ENCODE measurements around the gene CPZ.
A peak's percentile ranks its signal among the peaks of the same experiment; 100 is the strongest.

The CPZ gene

DNA sequence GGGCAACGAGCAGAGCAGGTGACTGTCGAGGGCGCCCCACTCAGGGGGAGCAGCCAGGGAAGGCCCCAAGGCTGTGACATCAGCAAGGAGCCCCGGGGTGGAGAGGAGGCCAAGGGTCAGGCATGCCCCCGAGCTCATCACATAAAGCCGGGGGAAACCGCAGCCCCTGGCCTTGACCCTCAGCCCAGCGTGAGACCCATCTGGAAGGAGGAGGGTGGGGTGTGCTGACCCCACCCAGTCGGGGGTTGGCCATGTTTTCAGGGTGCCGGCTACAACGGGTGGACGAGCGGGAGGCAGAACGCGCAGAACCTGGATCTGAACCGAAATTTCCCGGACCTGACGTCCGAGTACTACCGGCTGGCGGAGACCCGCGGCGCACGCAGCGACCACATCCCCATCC, 13.9 kb downstream of the CPZ start:
- TF ChIP-seq EZH2phosphoT487 (IDR thresholded peaks at IDR 0.05; ENCODE audit: low read length): no peak
- no peak for TF ChIP-seq EZH2 (optimal IDR thresholded peaks at IDR 0.05; ENCODE audit: low read depth, low read length)
- TF ChIP-seq, protein P1, sequence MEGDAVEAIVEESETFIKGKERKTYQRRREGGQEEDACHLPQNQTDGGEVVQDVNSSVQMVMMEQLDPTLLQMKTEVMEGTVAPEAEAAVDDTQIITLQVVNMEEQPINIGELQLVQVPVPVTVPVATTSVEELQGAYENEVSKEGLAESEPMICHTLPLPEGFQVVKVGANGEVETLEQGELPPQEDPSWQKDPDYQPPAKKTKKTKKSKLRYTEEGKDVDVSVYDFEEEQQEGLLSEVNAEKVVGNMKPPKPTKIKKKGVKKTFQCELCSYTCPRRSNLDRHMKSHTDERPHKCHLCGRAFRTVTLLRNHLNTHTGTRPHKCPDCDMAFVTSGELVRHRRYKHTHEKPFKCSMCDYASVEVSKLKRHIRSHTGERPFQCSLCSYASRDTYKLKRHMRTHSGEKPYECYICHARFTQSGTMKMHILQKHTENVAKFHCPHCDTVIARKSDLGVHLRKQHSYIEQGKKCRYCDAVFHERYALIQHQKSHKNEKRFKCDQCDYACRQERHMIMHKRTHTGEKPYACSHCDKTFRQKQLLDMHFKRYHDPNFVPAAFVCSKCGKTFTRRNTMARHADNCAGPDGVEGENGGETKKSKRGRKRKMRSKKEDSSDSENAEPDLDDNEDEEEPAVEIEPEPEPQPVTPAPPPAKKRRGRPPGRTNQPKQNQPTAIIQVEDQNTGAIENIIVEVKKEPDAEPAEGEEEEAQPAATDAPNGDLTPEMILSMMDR (IDR thresholded peaks at IDR 0.05; ENCODE audit: low read length): no peak
- Histone ChIP-seq H3F3A (ENCODE audit: insufficient read depth, low read length) (no peaks in the 10 kb centered on the region), H3K4me1 (ENCODE audit: low read length) (no peaks in the 10 kb centered on the region), H3K27me3 (replicated peaks; ENCODE audit: insufficient read depth, low read length) (peaks cover 92% of the 10 kb centered on the region), H3K9me2 (replicated peaks; ENCODE audit: insufficient read depth, low read length) (no peaks in the 10 kb centered on the region), H3K9me3 (replicated peaks; ENCODE audit: insufficient read depth, low read length) (no peaks in the 10 kb centered on the region), H3K4me2 (ENCODE audit: low read depth, low read length) (no peak overlapping the region), H3K36me3 (replicated peaks; ENCODE audit: insufficient read depth, low read length) (no peaks in the 10 kb centered on the region), H3K9ac (ENCODE audit: low read length) (no peak overlapping the region), H4K20me1 (ENCODE audit: insufficient read depth, low read length) (no peaks in the 10 kb centered on the region), H3K4me3 (ENCODE audit: low read length) (no peak overlapping the region), H3K27ac (ENCODE audit: low read length) (no peak overlapping the region), H3K79me2 (ENCODE audit: low read length) (no peaks in the 10 kb centered on the region), H2AFZ (ENCODE audit: low read length) (no peak overlapping the region)
- DNase-seq: no peak

DNA sequence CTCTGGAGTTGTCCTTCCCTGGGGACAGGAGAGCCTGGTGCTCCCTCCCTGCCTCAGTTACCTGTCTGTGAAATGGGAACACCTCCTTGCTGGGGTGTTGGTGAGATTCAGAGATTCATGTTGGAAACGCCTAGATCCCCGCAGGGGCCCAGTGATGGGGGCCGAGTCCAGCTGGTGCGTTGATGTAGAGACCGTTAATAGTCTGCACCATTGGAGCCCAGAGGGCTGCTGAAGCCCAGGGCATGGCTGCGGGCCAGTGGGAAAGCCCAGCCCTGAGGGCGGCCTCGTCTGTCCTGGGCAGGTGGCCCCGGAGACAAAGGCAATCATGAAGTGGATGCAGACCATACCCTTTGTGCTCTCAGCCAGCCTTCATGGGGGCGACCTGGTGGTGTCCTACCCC, 14.4 kb downstream of the CPZ start:
- H3K27ac ChIP-seq (ENCODE audit: low read length): no peak overlapping the region
- no peak for DNase-seq
- no peak overlapping the region for H3K9ac ChIP-seq (ENCODE audit: low read length)
- no peaks in the 10 kb centered on the region for H3K9me2 ChIP-seq (replicated peaks; ENCODE audit: insufficient read depth, low read length)
- no peaks in the 10 kb centered on the region for H3F3A ChIP-seq (ENCODE audit: insufficient read depth, low read length)
- no peak overlapping the region for H3K4me2 ChIP-seq (ENCODE audit: low read depth, low read length)
- no peak overlapping the region for H3K4me3 ChIP-seq (ENCODE audit: low read length)
- peaks cover 91% of the 10 kb centered on the region for H3K27me3 ChIP-seq (replicated peaks; ENCODE audit: insufficient read depth, low read length)
- TF ChIP-seq EZH2phosphoT487 (IDR thresholded peaks at IDR 0.05; ENCODE audit: low read length): no peak
- no peaks in the 10 kb centered on the region for H3K36me3 ChIP-seq (replicated peaks; ENCODE audit: insufficient read depth, low read length)
- H3K79me2 ChIP-seq (ENCODE audit: low read length): no peaks in the 10 kb centered on the region
- H2AFZ ChIP-seq (ENCODE audit: low read length): no peak overlapping the region
- H3K9me3 ChIP-seq (replicated peaks; ENCODE audit: insufficient read depth, low read length): no peaks in the 10 kb centered on the region
- no peaks in the 10 kb centered on the region for H4K20me1 ChIP-seq (ENCODE audit: insufficient read depth, low read length)
- no peaks in the 10 kb centered on the region for H3K4me1 ChIP-seq (ENCODE audit: low read length)

DNA sequence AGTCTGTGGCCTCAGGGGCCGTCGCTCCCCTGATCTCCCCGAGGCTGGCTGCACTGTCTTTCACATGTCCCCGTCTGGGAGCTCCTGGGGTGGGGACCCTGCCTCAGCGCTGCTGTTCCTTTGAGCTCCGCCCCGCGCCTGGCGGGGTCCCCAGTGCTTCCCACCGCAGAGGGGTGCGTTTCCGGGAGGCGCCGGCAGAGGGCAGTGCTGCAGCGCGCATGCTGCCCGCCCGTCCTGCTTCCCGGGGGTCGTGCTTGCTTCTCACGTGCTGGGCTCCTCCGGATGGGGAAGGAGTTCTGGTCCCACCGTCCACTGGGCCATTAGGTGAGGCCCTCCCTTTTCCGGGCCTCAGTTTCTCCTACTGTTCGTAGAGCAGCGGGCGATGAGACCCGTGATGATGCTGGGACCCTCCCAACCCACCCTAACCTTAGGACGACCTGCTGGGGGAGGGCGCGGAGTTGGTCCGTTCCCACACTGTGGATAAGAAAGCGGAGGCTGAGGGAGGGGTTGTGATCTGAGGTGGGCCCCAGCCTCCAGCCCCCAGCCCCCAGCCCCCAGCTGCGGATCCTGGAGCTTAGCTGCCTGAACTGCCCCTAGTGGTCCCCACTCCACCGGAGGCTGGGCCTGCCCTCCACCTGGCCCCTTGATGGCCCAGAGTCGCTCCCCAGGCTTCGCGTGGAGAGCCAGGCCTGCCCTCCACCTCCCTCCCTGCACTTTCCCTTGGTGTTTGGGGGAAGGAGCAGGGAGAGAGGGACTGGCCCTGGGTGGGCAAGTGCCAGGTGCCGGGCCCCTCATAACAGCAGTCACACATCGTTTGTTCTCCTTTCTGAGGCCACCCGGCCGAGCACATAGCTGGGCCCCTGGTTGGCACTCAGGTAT, 15.3 kb downstream of the CPZ start:
- H4K20me1 ChIP-seq (ENCODE audit: insufficient read depth, low read length): no peaks in the 10 kb centered on the region
- peak; percentile 28 for DNase-seq
- H3K79me2 ChIP-seq (ENCODE audit: low read length): no peaks in the 10 kb centered on the region
- no peak overlapping the region for H3K27ac ChIP-seq (ENCODE audit: low read length)
- H3K9me3 ChIP-seq (replicated peaks; ENCODE audit: insufficient read depth, low read length): no peaks in the 10 kb centered on the region
- TF ChIP-seq, protein P1 (IDR thresholded peaks at IDR 0.05; ENCODE audit: low read length): peak; percentile 91
- TF ChIP-seq EZH2phosphoT487 (IDR thresholded peaks at IDR 0.05; ENCODE audit: low read length) (no peak), EZH2 (optimal IDR thresholded peaks at IDR 0.05; ENCODE audit: low read depth, low read length) (no peak)
- no peak overlapping the region for H3K9ac ChIP-seq (ENCODE audit: low read length)
- no peaks in the 10 kb centered on the region for H3K9me2 ChIP-seq (replicated peaks; ENCODE audit: insufficient read depth, low read length)
- no peak overlapping the region for H3K4me2 ChIP-seq (ENCODE audit: low read depth, low read length)
- H3K4me3 ChIP-seq (ENCODE audit: low read length): no peak overlapping the region
- H3K4me1 ChIP-seq (ENCODE audit: low read length): no peaks in the 10 kb centered on the region
- peaks cover 89% of the 10 kb centered on the region for H3K27me3 ChIP-seq (replicated peaks; ENCODE audit: insufficient read depth, low read length)
- H3F3A ChIP-seq (ENCODE audit: insufficient read depth, low read length): no peaks in the 10 kb centered on the region
- no peaks in the 10 kb centered on the region for H3K36me3 ChIP-seq (replicated peaks; ENCODE audit: insufficient read depth, low read length)
- no peak overlapping the region for H2AFZ ChIP-seq (ENCODE audit: low read length)
